Gastrocnemius medialis (tissue), 4 donors: ENCODE measurements around the gene GAB2.

Experiments
- CTCF ChIP-seq, 5 experiments: fragments of 450-650 bp in 3 of 5; fragments of 200-600 bp in 2 of 5; sonication (generic) in 2 of 5; IDR thresholded peaks in 4 of 5; conservative IDR thresholded peaks in 1 of 5; 1 replicate in 4 of 5; 2 replicates in 1 of 5; pipeline ENCODE4 v1.5.1; 2016 to 2019; ENCODE audit warnings: antibody characterized with exemption in 5 of 5, mild to moderate bottlenecking in 3 of 5, moderate library complexity in 3 of 5
- POLR2A ChIP-seq, 2 donors: fragments of 450-650 bp; IDR thresholded peaks; one replicate each; pipeline ENCODE4 v1.6.1; 2017; ENCODE audit warnings: antibody characterized with exemption in 2 of 2, mild to moderate bottlenecking in 2 of 2, moderate library complexity in 2 of 2

GRCh38 chr11:78190871-78191538 lies 226.6 kb downstream of the GAB2 start:
- no peak for TF ChIP-seq CTCF (IDR thresholded peaks at IDR 0.05 in 4 of 5, conservative IDR thresholded peaks at IDR 0.05 in 1 of 5)
- no peak for TF ChIP-seq POLR2A (IDR thresholded peaks at IDR 0.05)
